ENCODE results near the gene VWA8.
A peak's percentile ranks its signal among the peaks of the same experiment; 100 is the strongest.
"Not testable (repeated sequence)": the region's sequence is repeated elsewhere in the genome, so short reads cannot be mapped to it uniquely, and the experiment has no call there.

Gene VWA8

GRCh38 chr13:41816057-41816456 is 144.9 kb downstream of the VWA8 start:
- FAIRE-seq (no peak), DNase-seq (ENCODE audit: extremely low spot score, insufficient read length, low read depth) (no peak)

DNA sequence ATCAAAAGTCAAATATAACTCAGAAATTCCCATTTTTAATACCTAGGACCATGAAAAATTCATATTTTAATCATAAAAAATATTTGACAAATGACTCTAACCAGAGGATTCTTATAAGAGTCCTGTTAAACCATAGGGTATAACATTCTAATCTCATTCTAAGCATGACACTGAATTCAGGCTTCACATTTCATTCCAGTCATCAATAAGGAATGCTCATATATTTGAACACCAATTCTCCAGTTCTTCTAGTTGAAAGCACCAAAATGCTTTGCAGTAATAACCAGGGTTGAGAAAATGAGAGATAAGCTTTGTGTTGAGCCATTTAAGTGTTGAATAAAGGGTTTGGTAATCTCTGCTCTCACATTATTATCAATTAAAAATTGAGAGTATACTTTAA is 147.5 kb downstream of the VWA8 start:
- peak; percentile 9 for FAIRE-seq
- DNase-seq (ENCODE audit: extremely low spot score, insufficient read length, low read depth), result no peak

DNA sequence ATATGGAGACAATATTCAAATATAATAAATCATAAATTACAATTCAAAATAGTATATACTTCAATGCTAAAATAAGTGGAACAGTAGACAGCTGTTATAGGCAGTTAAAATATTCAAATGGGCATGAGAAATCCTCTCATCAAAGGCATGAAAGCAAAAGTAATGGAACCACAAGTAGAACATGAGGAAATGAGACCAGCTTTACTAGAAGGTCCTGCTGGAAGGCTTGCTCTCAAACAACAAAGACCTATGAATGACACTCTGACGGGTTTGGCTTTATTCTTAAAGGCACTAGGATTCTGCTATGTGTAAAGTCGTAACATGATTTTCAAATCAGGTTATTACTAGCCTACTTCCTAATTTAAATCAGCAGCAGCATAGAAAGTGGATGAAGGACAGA is 148.1 kb downstream of the VWA8 start:
- DNase-seq (ENCODE audit: extremely low spot score, insufficient read length, low read depth), result no peak
- FAIRE-seq, result peak; percentile 85

- DNase-seq (ENCODE audit: extremely low spot score, insufficient read length, low read depth), result no peak
- no peak for FAIRE-seq
Measured at GRCh38 chr13:41812237-41812636, 148.7 kb downstream of the VWA8 start.

- FAIRE-seq (peak; percentile 93), DNase-seq (ENCODE audit: extremely low spot score, insufficient read length, low read depth) (peak; percentile 9)
Measured at GRCh38 chr13:41811588-41812021, 149.3 kb downstream of the VWA8 start.

GRCh38 chr13:41809962-41810361 is 150.9 kb downstream of the VWA8 start:
- DNase-seq (ENCODE audit: extremely low spot score, insufficient read length, low read depth) (no peak), FAIRE-seq (peak; percentile 31)

- FAIRE-seq; DNase-seq (ENCODE audit: extremely low spot score, insufficient read length, low read depth): not testable (repeated sequence)
Measured at GRCh38 chr13:41803445-41803735, 157.5 kb downstream of the VWA8 start.

GRCh38 chr13:41802684-41803444 is 158.0 kb downstream of the VWA8 start:
- DNase-seq (ENCODE audit: extremely low spot score, insufficient read length, low read depth) (no peak), FAIRE-seq (no peak)

DNA sequence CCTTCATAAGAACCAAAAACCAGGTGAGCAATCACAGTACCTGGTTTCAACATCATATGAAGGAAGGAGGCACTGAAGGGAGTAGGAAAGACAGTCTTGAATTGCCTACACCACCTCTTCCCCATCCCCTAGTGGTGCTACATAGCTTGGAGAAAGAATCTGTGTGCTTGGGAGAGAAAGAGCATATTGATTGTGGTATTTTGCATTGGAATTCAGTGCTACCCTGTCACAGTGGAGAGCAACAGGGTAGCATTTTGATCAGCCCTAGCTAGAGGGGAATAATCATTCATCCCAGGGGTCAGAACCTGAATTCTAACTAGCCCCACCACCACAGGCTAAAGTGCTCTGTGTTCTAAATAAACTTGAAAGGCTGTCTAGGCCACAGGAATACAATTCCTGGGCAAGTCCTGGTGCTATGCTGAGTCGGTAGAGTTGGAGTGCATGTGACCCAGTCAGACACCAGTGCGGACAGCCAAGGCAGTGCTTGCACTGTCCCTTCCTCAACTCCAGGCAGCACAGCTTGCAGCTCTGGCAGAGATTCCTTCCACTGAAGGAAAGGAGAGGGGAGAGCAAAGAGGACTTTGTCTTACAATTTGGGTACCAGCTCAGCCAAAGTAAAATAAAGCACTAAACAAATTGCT is 158.7 kb downstream of the VWA8 start:
- FAIRE-seq (no peak), DNase-seq (ENCODE audit: extremely low spot score, insufficient read length, low read depth) (no peak)

DNA sequence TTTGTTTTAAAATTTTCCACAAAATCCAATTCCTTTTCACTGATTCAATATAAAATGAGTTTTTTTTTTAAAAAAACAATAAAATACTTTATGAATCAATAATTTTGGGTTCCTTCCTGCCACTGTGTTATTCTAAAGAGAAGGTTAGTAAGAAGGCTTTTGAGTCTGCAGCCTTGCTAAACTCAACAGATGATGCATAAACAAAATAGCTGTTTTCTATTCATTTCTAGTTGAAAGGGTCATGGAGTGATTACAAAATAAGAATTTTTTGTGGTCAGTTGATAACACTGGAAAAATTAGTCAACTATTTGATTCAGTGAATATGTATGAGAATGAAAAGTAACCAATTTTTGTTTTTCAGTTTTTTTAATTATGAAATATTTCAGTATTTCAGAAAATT is 169.9 kb downstream of the VWA8 start:
- FAIRE-seq (no peak), DNase-seq (ENCODE audit: extremely low spot score, insufficient read length, low read depth) (no peak)

DNA sequence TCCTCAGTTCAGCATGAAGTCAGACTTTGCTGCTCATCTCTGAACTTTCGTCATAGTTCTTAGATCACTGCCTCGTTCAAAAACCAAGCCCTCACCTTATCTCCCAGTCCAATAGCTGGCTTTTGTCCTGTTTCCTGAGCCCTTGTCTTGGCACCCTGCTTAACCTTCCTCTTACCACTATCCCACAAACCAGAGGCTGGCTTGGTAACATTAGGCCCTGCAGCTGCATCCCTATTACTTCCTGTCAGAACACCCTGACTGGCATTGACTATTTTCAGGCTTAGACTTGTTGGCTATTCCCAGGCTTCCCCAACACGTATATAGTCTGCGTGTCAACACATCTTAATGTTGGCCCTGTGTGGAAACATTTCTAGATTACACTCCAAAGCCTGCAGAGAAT is 172.4 kb downstream of the VWA8 start:
- FAIRE-seq (no peak), DNase-seq (ENCODE audit: extremely low spot score, insufficient read length, low read depth) (no peak)

DNA sequence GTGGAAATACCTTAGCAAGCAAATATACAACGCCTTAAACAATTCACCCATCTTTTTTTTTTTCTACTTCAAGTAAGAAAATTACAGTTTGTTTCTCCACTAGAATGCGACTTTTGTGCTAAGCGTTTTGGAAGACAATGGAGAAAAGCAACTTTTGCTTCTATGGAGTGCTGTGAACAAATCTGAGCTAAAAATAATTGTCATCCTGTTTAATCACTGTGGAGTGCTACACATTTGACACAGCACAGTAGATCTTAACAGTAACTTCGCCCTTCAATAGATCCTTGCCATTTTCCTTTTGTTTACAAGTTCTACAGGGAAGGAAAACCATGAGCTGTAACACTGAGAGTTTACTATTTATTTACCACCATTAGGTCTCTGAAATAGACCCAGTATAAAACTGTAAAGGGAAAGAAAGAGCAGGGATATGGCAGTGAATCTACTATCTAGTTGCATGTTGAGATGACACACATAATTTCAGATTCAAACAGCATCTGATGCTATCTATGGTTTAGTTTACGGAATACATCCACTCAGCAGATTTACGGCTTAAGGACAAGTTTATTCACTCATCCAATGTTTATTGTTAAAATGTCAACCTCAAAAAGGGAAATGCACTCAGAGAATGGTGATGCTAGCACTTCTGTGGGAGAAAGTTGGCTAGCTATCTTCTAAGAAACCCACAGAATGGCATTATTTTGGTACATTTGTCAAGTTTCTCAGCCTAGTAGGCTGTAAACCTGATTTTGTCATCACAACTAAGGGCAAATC is 175.3 kb downstream of the VWA8 start:
- DNase-seq (ENCODE audit: extremely low spot score, insufficient read length, low read depth) (no peak), FAIRE-seq (no peak)

DNA sequence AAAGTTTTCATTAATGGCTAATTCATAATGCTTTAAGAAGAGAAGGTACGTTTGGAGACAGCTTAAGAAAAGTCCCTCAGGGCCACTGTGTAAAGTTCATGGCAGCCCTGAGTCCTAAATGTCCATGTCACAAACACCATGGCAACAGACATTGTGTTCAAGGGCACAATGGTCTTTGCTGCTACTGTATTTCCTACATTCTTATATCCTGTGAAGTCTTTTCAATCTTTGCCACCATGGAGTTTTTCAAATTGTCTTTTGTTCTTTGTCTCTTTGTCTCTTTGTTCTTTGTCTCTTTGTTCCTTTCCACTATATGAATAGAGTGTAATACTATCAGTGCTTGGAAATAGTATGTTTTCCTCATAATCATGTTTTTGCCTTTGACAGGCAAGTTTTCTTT is 178.8 kb downstream of the VWA8 start:
- FAIRE-seq, result no peak
- no peak for DNase-seq (ENCODE audit: extremely low spot score, insufficient read length, low read depth)

DNA sequence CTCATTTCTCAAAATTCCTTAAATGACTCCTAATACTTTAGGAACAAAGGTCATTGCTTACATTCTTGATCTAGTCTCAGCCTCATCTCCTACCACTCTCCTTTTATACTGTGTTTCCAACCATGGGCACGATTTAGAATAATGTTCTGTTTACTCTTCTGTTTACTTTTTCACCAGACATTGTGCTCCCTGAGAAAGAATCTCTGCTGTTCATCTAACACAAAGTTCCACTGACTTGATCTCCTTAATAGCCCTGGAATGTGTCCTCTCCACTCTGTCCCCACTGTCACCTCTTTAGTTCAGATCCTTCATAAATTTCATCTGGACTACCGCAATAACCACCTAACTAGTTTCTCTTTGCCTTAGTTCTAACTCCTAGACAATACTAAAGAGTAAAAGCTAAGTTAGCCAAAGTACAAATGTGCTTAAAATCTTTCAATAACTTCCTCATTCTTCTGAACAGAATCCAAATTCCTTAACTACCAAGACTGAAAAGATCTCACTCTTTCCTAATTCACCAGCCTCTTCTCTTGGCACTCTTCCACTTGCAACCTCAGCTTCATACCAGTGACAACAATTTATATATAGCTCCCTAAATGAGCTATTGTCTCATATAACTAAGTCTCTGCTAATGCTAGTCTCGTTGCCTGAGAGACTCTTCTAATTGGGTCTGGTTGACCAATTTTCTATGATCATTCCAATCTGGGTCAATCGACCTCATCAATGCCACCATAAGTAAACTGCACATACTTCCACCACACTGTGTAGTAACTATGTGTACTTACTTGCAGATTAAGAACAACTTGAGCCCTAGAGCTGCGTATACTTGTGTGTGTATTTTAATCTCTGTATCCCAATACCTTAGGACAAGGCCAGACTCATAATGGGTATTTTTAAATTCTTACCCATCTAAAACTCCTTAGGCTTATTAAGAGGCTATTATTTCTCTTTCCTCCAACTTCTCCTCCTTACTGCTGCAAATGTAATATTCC is 179.9 kb downstream of the VWA8 start:
- DNase-seq (ENCODE audit: extremely low spot score, insufficient read length, low read depth) (no peak), FAIRE-seq (no peak)

DNA sequence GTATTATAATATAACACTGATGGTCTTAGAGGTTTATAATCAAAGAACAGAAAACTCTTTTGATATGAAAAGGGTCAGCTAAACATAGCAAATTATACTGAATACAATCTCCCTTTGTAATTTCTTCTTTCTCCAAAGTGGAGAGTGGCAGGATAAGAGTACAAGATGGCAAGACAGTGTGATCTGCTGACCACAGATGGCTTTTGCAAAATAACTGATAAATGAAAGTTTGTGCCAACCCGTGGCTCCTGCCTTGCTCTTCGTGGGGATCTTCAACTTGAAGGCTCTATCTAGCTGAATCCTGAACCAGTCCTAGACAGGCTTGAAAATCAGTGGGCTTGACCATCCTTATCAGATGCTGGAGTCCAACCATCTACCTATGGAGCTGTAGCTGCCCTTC is 185.7 kb downstream of the VWA8 start:
- no peak for FAIRE-seq
- DNase-seq (ENCODE audit: extremely low spot score, insufficient read length, low read depth), result no peak

GRCh38 chr13:41774605-41775218 is 186.2 kb downstream of the VWA8 start:
- FAIRE-seq (no peak), DNase-seq (ENCODE audit: extremely low spot score, insufficient read length, low read depth) (no peak)

GRCh38 chr13:41767801-41768200 is 193.1 kb downstream of the VWA8 start:
- DNase-seq (ENCODE audit: extremely low spot score, insufficient read length, low read depth) (no peak), FAIRE-seq (no peak)

GRCh38 chr13:41766439-41766838 is 194.5 kb downstream of the VWA8 start:
- FAIRE-seq (no peak), DNase-seq (ENCODE audit: extremely low spot score, insufficient read length, low read depth) (no peak)

- DNase-seq (ENCODE audit: extremely low spot score, insufficient read length, low read depth), result no peak
Measured at GRCh38 chr13:41765813-41766212, 195.1 kb downstream of the VWA8 start.

DNA sequence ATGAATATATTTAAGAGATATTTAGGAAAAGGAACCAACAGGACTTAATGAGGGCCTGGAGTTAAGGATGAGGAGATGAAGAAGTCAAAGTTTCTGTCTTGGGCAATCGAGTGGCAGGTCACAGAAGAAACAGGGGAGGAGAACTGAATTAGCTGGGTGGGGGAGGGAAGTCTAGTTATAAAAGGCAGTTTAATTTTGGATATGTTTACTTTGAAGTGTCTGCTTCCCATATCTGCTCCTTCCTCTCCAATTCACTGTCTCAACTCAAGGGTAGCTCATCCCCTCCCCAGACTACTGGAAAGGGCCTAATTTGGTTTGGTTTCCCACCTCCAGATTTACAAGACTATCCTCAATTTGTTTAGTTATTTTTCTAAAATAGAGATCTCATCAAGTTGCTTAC is 195.9 kb downstream of the VWA8 start:
- DNase-seq (ENCODE audit: extremely low spot score, insufficient read length, low read depth), result no peak
- no peak for FAIRE-seq

More at GRCh38 chr13:41765813-41766212, 195.1 kb downstream of the VWA8 start:
- no peak for FAIRE-seq
